ENCODE measurements around the gene SNAP25.

The SNAP25 gene

DNA sequence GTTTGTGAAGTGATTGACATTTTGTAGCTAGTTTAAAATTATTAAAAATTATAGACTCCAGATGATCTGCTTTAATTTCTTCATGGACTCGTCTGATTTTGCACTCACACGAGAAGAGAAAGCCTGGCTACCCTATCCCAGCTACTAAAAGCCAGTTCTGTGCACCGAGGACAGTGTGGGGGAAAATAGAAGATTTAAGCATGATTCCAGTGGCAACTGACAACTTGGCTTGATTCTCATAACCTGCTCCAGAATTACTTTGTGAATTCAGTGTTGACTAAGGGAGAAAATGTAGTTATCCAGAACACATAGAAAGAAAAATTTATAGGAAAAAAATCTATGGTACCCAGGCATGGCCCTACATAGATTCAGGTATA, 88.7 kb downstream of the SNAP25 start:
- no peak for DNase-seq

DNA sequence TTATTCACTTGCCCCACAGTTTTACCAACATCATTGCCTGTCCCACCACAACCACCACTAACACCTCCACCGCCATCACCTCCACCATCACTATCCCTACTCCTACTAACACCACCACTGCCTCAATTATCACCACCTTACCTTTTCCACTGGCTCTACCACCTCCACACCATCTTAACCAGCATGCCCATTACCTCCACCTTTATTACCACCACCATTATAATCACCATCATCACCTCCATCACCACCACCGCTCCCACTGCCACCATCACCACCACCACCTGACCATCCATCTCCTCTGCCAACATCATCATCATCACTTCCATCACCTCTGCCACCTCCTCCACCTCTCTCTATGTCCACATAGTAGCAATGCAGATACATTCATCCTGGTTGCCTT, 90.0 kb downstream of the SNAP25 start:
- no peak for DNase-seq

GRCh38 chr20:10309326-10309725, 90.7 kb downstream of the SNAP25 start:
- DNase-seq, result no peak

DNA sequence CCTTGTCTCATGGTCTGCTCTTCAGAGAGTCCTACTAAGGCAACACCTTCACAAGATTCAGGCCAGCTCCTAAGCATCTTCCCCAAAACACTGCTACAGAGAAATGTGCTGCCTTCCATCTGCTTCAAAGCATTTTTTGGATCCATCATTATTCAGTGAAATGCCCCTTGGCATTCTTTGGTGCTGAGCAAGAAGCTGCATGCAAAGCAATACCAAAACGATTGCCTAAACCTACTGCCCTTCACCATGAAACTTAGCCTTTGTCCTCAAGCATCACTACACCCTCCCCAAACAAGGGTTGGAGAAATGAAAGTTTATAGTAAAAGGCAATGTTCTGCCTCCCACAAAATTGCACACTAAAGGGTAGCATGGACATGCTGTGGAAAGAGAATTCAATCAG, 93.5 kb downstream of the SNAP25 start:
- DNase-seq, result no peak

DNA sequence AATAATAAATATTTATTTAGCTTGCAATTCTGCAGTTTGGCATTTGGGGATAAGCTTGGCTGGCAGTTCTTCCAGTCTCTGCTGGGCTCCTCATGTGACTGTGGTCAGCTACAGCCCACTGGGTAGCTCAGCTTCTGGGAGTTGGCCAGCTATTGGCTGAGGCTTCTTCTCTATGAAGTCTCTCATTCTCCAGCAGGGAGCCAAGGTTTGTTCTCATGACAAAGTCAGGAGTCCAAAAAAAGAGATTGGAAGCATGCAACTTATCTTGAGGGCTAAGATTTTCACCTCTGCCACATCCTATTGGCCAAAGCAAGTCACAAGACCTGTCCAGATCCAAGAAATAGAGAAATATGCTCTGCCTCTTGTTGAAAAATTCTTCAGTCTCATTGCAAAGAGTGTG, 94.6 kb downstream of the SNAP25 start:
- DNase-seq, result no peak

GRCh38 chr20:10313701-10314100, 95.1 kb downstream of the SNAP25 start:
- no peak for DNase-seq

GRCh38 chr20:10314198-10314597, 95.6 kb downstream of the SNAP25 start:
- DNase-seq, result no peak

DNA sequence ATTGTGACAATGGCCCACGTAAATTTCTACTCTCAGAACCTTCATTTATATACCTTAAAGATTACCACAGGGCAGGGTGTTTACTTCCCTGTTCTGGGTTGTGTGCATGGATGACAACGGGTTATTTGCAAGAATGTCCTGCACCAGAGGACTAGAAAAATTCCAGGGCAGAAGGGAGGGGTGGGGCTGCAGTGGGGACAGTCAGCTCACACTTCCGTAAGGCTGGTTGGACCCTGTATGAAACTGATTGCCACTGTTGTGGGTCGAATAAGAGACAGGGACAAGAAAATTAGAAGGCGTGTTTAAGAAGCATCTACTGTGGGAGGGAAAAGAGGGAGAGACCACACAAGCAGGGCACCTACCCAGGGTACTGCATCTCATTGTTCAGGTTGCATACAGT, 96.5 kb downstream of the SNAP25 start:
- no peak for DNase-seq

GRCh38 chr20:10316582-10316981, 98.0 kb downstream of the SNAP25 start:
- DNase-seq, result no peak

- no peak for DNase-seq
Measured at GRCh38 chr20:10318291-10319024, 99.8 kb downstream of the SNAP25 start.

GRCh38 chr20:10319855-10320254, 101.2 kb downstream of the SNAP25 start:
- DNase-seq, result no peak

- no peak for DNase-seq
Measured at GRCh38 chr20:10321138-10321717, 102.6 kb downstream of the SNAP25 start.

DNA sequence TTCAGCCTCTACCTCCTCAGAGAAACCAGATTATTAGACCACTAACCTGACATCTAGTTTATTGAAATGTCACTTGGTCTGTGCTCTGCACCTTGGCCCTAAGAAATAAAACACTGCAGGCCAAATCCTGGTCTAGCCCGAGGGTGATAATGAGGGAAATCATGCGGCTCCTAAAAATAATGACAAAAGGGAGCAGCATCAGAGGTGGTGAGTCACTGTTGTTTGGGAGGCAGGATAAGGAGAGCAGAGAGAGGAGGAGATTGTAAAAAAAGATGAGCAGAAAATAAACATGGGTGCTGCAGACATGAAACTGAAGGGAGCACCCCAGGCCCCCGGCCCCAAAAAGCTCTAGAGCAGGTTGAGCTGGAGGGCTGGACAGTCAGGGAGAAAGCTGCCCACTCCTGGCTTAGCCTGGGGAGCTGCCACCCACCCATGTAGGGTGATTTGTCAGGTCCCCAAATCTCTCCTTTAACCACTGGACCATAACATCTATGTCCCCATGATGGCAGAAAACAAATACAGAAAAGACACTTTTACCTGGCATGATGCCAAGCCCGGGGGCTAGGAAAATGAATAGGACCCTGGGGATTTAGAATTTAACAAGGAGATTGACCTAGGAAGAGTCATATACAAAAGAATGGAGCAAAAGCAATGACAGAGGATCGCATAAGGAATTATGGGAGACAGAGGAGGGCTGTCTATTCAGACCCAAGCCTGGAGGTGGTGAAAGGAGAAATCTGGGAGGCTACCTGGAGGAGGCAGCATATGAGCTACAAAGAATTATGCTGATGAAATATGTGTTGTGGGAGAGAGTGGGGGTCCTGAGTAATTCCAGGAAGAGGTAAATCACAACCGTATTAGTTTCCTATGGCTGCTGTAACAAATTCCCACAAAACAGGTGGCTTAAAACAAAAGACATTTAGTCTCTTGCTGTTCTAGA, 103.7 kb downstream of the SNAP25 start:
- no peak for DNase-seq

DNA sequence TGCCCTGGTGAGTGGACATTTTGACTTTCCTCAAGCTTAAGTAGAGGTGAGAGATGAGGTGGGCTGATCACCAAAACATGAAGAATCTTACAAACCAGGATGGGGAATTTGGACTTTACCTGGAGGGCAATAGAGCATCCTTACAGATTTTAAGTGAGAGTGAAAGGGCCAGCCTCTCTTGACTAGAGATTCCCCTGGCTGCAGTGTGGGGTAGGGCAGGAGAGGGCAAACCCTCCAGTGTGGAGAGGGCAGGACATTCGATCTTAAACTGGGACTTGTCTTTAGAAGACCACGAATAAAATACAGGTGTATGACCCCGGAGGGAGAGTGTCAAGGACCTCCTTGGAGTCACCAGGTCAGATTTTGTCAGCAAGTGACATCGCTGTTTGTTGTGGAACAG, 105.1 kb downstream of the SNAP25 start:
- DNase-seq, result no peak

- DNase-seq, result no peak
Measured at GRCh38 chr20:10324198-10324847, 105.7 kb downstream of the SNAP25 start.

GRCh38 chr20:10328897-10329255, 110.2 kb downstream of the SNAP25 start:
- no peak for DNase-seq

DNA sequence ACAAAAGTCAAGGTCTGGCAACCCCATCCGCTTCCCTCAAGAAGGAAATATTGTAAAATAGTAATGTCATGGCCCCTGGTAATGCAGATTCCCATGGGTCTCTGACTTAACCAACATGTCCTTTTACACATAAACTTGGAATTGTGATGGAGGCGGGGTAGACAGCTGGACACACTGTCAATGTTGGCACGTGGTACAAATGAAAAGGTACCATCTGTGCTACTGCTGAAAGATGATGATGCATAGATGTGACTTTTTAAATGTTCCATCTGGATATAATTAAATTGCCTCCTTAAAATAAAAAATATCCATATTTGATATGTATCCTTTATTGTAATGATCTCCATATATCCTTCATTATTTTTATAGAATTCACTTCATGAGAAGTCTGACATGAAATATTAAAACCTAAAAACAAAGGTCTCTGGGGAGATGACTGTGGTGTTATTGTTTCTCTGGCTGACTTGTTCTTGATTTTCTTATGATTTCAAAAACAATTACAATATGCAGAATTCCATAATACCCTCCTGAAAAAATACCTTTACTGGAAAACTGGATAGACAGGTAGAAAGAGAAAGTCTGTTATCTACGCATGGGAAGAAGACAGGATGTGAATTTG, 110.9 kb downstream of the SNAP25 start:
- no peak for DNase-seq

GRCh38 chr20:10330071-10330470, 111.4 kb downstream of the SNAP25 start:
- no peak for DNase-seq

- peak; percentile 45 for DNase-seq
Measured at GRCh38 chr20:10332656-10333415, 114.2 kb downstream of the SNAP25 start.

GRCh38 chr20:10336959-10337729, 118.5 kb downstream of the SNAP25 start:
- no peak for DNase-seq
